GOT3 (cell line): Measurements from ENCODE around the gene TAS2R4.
"Not testable (repeated sequence)": the region's sequence is repeated elsewhere in the genome, so short reads cannot be mapped to it uniquely, and the experiment has no call there.

ENCODE experiments used
- DNase-seq: peaks from one replicate; lab custom pipeline; 2025; ENCODE audit warnings: mixed read lengths; lab: John Stamatoyannopoulos, UW

Gene TAS2R4

GRCh38 chr7:141776374-141776773 lies at the start of gene TAS2R4:
Gene TAS2R4 (plus strand): TSS chr7:141776674. CDS start chr7:141778489, 1,815 bp downstream.
- no peak for DNase-seq

- no peak for DNase-seq
These were observed 47.5 kb upstream of the TAS2R4 start for GRCh38 chr7:141729020-141729419.

- DNase-seq: no peak
These were observed 44.9 kb upstream of the TAS2R4 start for GRCh38 chr7:141731476-141732149.

GRCh38 chr7:141737118-141737835 lies 39.2 kb upstream of the TAS2R4 start:
- no peak for DNase-seq

GRCh38 chr7:141737836-141738591 lies 38.5 kb upstream of the TAS2R4 start, which contains the start of gene SSBP1:
Gene SSBP1 (plus strand): TSS chr7:141738358. CDS start chr7:141739167, 809 bp downstream.
- peak; percentile 76 for DNase-seq

GRCh38 chr7:141738592-141739013 lies 37.9 kb upstream of the TAS2R4 start:
- no peak for DNase-seq

GRCh38 chr7:141739250-141739649 lies 37.2 kb upstream of the TAS2R4 start:
- no peak for DNase-seq

DNA sequence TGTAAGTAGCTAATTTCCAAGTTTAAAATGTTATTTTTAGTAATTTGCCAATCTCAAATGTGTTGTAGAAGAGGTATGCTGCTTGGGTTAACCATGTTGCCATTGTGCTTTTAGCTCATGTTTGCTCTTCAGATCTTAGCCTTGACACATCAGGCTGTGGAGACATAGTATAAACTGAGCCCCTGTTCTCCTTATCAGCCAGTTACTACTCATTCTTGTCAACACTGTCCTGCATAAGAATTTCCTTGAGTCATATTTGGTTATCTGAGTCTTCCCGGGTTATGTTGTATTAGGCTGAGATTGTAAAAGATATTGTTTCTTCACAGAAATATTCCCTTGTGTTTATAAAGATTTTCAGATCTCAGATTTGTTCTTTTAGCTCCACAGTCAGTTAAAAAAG lies 34.2 kb upstream of the TAS2R4 start:
- no peak for DNase-seq

- no peak for DNase-seq
These were observed 32.3 kb upstream of the TAS2R4 start for GRCh38 chr7:141744131-141744530.

- no peak for DNase-seq
These were observed 28.1 kb upstream of the TAS2R4 start for GRCh38 chr7:141748396-141748795.

- DNase-seq: not testable (repeated sequence)
These were observed 24.6 kb upstream of the TAS2R4 start for GRCh38 chr7:141751904-141752303.

- DNase-seq: no peak
These were observed 23.8 kb upstream of the TAS2R4 start for GRCh38 chr7:141752634-141753033.

DNA sequence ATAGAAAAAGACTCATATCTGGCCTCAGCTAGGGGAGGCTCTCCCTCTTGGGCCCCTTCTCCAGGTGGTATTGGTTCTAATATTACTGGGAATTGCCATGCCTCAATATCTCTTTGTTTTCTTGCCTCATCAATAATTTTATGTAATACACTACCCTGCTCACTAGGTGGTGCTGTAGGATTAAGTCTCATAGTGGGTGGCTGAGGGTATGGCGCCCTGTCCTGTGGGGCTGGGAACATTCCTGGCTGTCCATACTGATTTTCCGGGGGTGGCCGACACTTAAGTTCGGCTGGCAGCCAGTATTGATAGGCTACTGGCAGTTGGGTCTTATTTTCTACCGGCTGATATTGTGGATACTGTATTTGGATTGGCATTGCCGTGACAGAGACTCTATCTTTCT lies 21.5 kb upstream of the TAS2R4 start:
- no peak for DNase-seq

DNA sequence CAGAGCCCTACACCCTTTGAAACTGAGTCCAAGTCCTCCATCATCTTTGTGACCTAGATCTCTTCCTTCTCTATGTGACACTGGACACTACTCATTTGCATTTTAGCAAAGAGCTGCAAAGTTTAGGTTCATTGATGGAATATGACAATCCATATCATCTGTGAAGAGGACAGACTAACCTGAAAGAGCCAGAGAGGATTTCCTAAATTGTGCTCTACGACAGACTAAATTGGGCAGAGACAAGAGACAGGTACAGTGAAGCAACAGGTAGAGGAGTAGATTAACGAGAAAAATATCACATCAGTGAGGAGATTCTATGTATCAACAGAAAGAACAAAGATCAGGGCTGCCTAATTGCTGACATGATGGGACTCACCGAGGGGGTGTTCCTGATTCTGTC lies 12.7 kb upstream of the TAS2R4 start, which contains the start of gene TAS2R3:
TSS of gene TAS2R3 (plus strand) at position 301 of the 400 bp plus-strand sequence. CDS start at position 363, 62 bp downstream.
- DNase-seq: no peak

DNA sequence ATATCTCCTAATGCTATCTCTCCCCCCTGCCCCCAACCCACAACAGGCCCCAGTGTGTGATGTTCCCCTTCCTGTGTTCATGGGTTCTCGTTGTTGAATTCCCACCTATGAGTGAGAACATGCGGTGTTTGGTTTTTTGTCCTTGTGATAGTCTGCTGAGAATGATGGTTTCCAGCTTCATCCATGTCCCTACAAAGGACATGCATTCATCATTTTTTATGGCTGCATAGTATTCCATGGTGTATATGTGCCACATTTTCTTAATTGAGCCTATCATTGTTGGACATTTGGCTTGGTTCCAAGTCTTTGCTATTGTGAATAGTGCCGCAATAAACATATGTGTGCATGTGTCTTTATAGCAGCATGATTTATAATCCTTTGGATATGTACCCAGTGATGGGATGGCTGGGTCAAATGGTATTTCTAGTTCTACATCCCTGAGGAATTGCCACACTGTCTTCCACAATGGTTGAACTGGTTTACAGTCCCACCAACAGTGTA lies 6.3 kb upstream of the TAS2R4 start:
- DNase-seq: not testable (repeated sequence)

DNA sequence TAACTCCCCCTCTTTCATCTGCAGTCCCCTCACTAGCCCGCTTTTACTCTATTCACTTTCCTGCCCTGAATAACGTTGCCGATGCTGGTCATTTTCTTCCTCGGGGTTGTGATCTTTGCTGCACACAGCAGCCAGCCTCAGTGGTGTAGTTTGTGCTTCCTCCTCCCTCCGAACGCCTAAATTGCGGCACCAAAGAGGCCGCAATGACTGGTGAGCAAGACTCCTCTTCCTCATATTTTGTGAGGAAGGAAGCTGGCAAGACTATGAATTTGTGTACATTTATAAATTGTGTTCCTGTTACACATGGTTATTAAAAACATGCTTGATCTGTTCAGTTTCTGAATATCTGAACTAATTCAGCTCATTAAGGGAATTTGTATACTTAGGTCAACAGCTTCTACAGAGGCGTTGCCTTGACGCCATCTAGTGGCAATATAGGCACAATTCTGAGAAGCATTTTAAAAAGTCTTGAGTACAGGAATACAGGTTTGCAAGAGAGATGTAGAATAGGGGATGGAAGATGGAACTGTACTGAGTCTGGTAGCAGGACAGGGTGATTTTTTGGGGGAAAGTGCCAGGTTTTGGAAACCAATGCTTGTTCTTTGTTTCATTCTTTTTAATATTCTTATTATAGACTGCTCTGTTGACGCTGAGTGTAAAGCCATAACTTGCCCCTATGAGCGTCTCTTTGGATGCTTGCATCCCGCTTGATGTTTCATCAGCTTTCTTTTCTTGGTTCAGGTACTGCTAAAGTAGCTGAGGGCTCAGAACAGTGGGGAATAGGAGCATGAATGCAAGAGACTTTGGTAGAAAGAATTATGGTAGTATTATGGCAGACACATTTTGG lies 9.5 kb downstream of the TAS2R4 start:
- DNase-seq: no peak

- no peak for DNase-seq
These were observed 11.8 kb downstream of the TAS2R4 start for GRCh38 chr7:141788296-141788695.

- DNase-seq: no peak
These were observed 13.4 kb downstream of the TAS2R4 start, which contains the start of gene TAS2R5 for GRCh38 chr7:141789917-141790316. Gene TAS2R5 (plus strand): TSS chr7:141790217. CDS start chr7:141790362, 145 bp downstream.

DNA sequence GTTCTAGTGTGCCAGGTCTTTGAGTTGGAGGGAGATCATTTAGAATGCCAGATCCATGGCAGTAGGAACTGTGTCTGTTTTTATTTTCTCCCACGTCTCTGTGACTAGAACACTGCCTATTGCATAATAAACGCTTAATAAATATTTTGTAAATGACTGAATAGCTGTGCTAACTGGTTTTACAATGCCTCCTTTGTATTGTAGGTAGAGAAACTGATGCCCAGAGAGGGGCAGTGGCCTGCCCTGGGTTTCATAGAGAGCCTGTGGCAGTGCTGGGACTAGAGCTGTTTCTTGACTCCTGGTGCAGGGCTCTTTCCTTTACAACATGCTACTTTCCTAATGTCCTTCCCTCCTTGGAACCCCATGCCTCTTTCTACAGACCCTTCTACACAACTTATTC lies 16.1 kb downstream of the TAS2R4 start:
- no peak for DNase-seq

GRCh38 chr7:141820067-141820466 lies 43.6 kb downstream of the TAS2R4 start:
- no peak for DNase-seq

- not testable (repeated sequence) for DNase-seq
These were observed 46.0 kb downstream of the TAS2R4 start for GRCh38 chr7:141822432-141822831.
